Gastroesophageal sphincter (tissue), 3 donors: ENCODE measurements around the gene SIT1.
A peak's percentile ranks its signal among the peaks of the same experiment; 100 is the strongest.

Experiments used
- EP300 ChIP-seq: sonication (generic); formaldehyde crosslinking; IDR thresholded peaks from one replicate; pipeline ENCODE4 v1.6.1; 2017; ENCODE audit warnings: antibody characterized with exemption, mild to moderate bottlenecking
- POLR2A ChIP-seq, 2 donors: fragments of 450-650 bp; IDR thresholded peaks; one replicate each; pipeline ENCODE4 v1.6.1; 2017; ENCODE audit warnings: antibody characterized with exemption in 2 of 2, mild to moderate bottlenecking in 2 of 2, moderate library complexity in 1 of 2
- POLR2AphosphoS5 ChIP-seq: sonication (generic); formaldehyde crosslinking; IDR thresholded peaks from one replicate; pipeline ENCODE4 v1.6.1; 2017; ENCODE audit warnings: antibody characterized with exemption
- TF ChIP-seq, protein P1 (sequence below), 4 experiments: fragments of 200-600 bp in 2 of 4; fragments of 450-650 bp in 2 of 4; sonication (generic) in 1 of 4; IDR thresholded peaks; one replicate each; pipeline ENCODE4 v1.5.1; 2017 to 2019; ENCODE audit warnings: antibody characterized with exemption in 4 of 4, mild to moderate bottlenecking in 2 of 4, moderate library complexity in 2 of 4

DNA sequence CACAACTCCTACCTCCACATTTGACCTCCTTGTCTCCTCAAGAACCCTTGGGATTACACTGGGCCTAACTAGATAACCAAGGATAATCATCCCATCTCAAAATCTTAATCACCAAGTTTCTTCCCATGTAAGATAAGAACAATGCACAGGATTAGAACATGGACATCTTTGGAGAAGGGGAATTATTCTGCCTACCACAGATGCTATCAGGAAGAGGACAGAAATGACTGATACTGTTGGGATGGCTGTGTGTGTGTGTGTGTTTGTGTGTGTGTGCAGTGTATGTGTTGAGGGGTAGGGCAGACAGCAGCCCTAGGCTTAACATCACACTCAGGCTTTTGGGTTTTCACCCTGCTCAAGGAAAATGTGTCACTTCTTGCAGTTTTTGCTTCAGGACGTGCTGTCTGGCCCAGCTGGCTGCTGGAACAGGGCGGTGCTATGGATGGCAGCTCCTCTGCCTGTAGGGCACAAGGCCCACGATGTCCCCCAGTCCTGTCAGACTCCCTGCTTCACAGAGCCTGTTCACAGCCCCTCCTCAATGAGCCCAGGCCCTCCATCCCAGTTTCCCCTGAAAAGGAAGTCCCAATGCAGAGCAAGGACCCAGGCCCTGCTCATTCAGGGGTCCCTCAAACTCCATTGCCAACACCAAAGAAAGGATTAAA lies 30.7 kb upstream of the SIT1 start:
- TF ChIP-seq, protein P1, sequence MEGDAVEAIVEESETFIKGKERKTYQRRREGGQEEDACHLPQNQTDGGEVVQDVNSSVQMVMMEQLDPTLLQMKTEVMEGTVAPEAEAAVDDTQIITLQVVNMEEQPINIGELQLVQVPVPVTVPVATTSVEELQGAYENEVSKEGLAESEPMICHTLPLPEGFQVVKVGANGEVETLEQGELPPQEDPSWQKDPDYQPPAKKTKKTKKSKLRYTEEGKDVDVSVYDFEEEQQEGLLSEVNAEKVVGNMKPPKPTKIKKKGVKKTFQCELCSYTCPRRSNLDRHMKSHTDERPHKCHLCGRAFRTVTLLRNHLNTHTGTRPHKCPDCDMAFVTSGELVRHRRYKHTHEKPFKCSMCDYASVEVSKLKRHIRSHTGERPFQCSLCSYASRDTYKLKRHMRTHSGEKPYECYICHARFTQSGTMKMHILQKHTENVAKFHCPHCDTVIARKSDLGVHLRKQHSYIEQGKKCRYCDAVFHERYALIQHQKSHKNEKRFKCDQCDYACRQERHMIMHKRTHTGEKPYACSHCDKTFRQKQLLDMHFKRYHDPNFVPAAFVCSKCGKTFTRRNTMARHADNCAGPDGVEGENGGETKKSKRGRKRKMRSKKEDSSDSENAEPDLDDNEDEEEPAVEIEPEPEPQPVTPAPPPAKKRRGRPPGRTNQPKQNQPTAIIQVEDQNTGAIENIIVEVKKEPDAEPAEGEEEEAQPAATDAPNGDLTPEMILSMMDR (IDR thresholded peaks at IDR 0.05): no peak
- TF ChIP-seq POLR2A (IDR thresholded peaks at IDR 0.05): peak in 1 of 2 donors; percentile 27
- TF ChIP-seq POLR2AphosphoS5: peak; percentile 77
- TF ChIP-seq EP300: no peak
